ENCODE results near the gene BSPRY. TPM values are rescaled to one million over a fixed set of nuclear protein-coding genes. Genes with fewer than 3 reads are reported as not detected.
A peak's percentile ranks its signal among the peaks of the same experiment; 100 is the strongest.

BSPRY gene
- total and polyA plus RNA-seq, 2 experiments from 2014 or later, result 4.8 to 6.6 TPM

GRCh38 chr9:113410207-113410864 lies 61.0 kb downstream of the BSPRY start, which contains the start of the genes C9orf43 and POLE3:
C9orf43 (plus strand) TSS chr9:113410747; CDS start chr9:113413494, 2,747 bp downstream.
POLE3 (minus strand) TSS chr9:113410675; CDS start chr9:113410293, 382 bp downstream.
- peak; percentile 90 for ATAC-seq
- H3K79me2 ChIP-seq (replicated peaks; ENCODE audit: insufficient read depth), result peaks cover 14% of the 10 kb centered on the region
- Mint-ChIP-seq H3K4me3 (peak within 1 kb of the TSS; percentile 99), H3K36me3 (ENCODE audit: low read depth) (peaks cover 39% of the 10 kb centered on the region), H3K27me3 (ENCODE audit: insufficient read depth, low read depth, poor library complexity) (peaks cover 14% of the 10 kb centered on the region), H3K4me1 (peaks cover 22% of the 10 kb centered on the region), H3K9me3 (peaks cover 5% of the 10 kb centered on the region; the same call in 2 of the 3 replicates), H3K27ac (peak within 1 kb of the TSS; percentile 100)
- H3K27ac ChIP-seq (ENCODE audit: low read depth), result peak within 1 kb of the TSS; percentile 97
- H3K4me3 ChIP-seq, result peak within 1 kb of the TSS; percentile 70
- H3F3A ChIP-seq (replicated peaks; ENCODE audit: low read depth), result peaks cover 24% of the 10 kb centered on the region
- H4K20me1 ChIP-seq (replicated peaks; ENCODE audit: insufficient read depth), result peaks cover 6% of the 10 kb centered on the region
- H3K36me3 ChIP-seq (ENCODE audit: insufficient read depth), result peaks cover 15% of the 10 kb centered on the region
- H3K9me2 ChIP-seq (ENCODE audit: insufficient read depth), result no peaks in the 10 kb centered on the region
- DNase-seq (ENCODE audit: low spot score), result peak; percentile 98
- peaks cover 9% of the 10 kb centered on the region; the same call in 1 of the 2 replicates for H3K4me1 ChIP-seq (ENCODE audit: insufficient read depth)
- TF ChIP-seq ZNF462 (CRISPR knock-in tag; IDR thresholded peaks at IDR 0.05) (no peak), EZH2 (IDR thresholded peaks at IDR 0.05; ENCODE audit: low read depth, unreplicated experiment) (no peak), POLR2AphosphoS5 (IDR thresholded peaks at IDR 0.05; ENCODE audit: low read depth) (peak; percentile 68; the same call in 1 of the 2 replicates), CREB1 (CRISPR knock-in tag; IDR thresholded peaks at IDR 0.05; ENCODE audit: low read depth) (peak; percentile 84), ETS1 (IDR thresholded peaks at IDR 0.05) (peak; percentile 72), JUNB (IDR thresholded peaks at IDR 0.05; ENCODE audit: unreplicated experiment) (no peak), ZNF331 (CRISPR knock-in tag; IDR thresholded peaks at IDR 0.05; ENCODE audit: low read depth) (no peak)
- H3K4me2 ChIP-seq, result peak within 1 kb of the TSS; percentile 82
- no peaks in the 10 kb centered on the region for H3K27me3 ChIP-seq (ENCODE audit: insufficient read depth)
- H2AFZ ChIP-seq, result peak within 1 kb of the TSS; percentile 74
